GM12878 (cell line): ENCODE data around the gene NTM. TPM values are rescaled to one million over a fixed set of nuclear protein-coding genes. Genes with fewer than 3 reads are reported as not detected.

ENCODE experiments used
- ATAC-seq: fragments of 200-7000 bp; cut with Tn5 transposase; 3 replicates; pipeline ENCODE4 v1.9.1; 2020; ENCODE audit warnings: mild to moderate bottlenecking, moderate library complexity
- BruUV-seq: library from RNA; stranded (reverse); fragments of 400-500 nt; replicated peaks from 2 replicates; lab custom pipeline; 2021; lab: Mats Ljungman, UMichigan
- CTCF ChIA-PET: fragments of 300-600 bp; sonication (Branson Sonifier 250); formaldehyde crosslinking; extraction: SDS; loops from one replicate; lab custom pipeline; 2021; ENCODE audit warnings: inconsistent platforms; lab: Yijun Ruan, JAX
- POLR2A ChIA-PET: fragments of 350-600 bp; formaldehyde crosslinking; extraction: SDS; loops from one replicate; lab custom pipeline; 2021; ENCODE audit warnings: inconsistent platforms; lab: Charles Lee
- RAD21 ChIA-PET: fragments of 300-600 bp; sonication (Branson Sonifier 250); formaldehyde crosslinking; loops from one replicate; lab custom pipeline; 2023; ENCODE audit warnings: antibody characterized with exemption; ENCODE audit not compliant: unreplicated experiment; lab: Charles Lee
- SMC1A ChIA-PET: fragments of 300-600 bp; sonication (Branson Sonifier 250); formaldehyde crosslinking; loops from one replicate; lab custom pipeline; 2023; ENCODE audit not compliant: unreplicated experiment, uncharacterized antibody; lab: Charles Lee
- DNase-seq: peaks from one replicate; pipeline ENCODE4 v3.0.0-alpha.2; 2011; ENCODE audit warnings: low read depth, low spot score
- FAIRE-seq: peaks from 3 replicates; lab custom pipeline; 2011; peaks lifted over from hg19 to GRCh38; lab: Jason Lieb, UNC
- H2AFZ ChIP-seq: 2 replicates; pipeline ENCODE4 v1.6.0; 2011; ENCODE audit warnings: low read depth, low read length, control low read depth; ENCODE audit not compliant: control insufficient read depth
- H3K27ac ChIP-seq: 2 replicates; pipeline ENCODE4 v1.5.1; 2011; ENCODE audit warnings: control low read depth; ENCODE audit not compliant: control insufficient read depth, insufficient read depth
- H3K27me3 ChIP-seq, 2 experiments: replicated peaks in 1 of 2; 2 replicates each; pipeline versions ENCODE4 v1.6.0 to v1.6.1; 2011; ENCODE audit warnings: low read length in 1 of 2; ENCODE audit not compliant: control insufficient read depth in 2 of 2, insufficient read depth in 2 of 2
- H3K36me3 ChIP-seq, 2 experiments: 2 replicates each; pipeline ENCODE4 v1.5.1; 2011; ENCODE audit warnings: low read length in 1 of 2; ENCODE audit not compliant: control insufficient read depth in 2 of 2, insufficient read depth in 2 of 2
- H3K4me1 ChIP-seq: 2 replicates; pipeline ENCODE4 v1.6.1; 2011; ENCODE audit warnings: mild to moderate bottlenecking, low read length, moderate library complexity, mixed read lengths; ENCODE audit not compliant: control insufficient read depth, insufficient read depth
- H3K4me2 ChIP-seq: 2 replicates; pipeline ENCODE4 v1.6.0; 2011; ENCODE audit warnings: control low read depth; ENCODE audit not compliant: control insufficient read depth, insufficient read depth
- H3K4me3 ChIP-seq: fragments of 200-600 bp; sonication (generic); 2 replicates; pipeline ENCODE4 v1.5.1; 2016
- H3K79me2 ChIP-seq: 2 replicates; pipeline ENCODE4 v1.6.0; 2011; ENCODE audit warnings: low read length; ENCODE audit not compliant: control insufficient read depth, insufficient read depth
- H3K9ac ChIP-seq: 2 replicates; pipeline ENCODE4 v1.8.0; 2011; ENCODE audit warnings: low read length, control low read depth, mixed read lengths; ENCODE audit not compliant: control insufficient read depth, insufficient read depth
- H3K9me3 ChIP-seq: replicated peaks from 3 replicates; pipeline ENCODE4 v1.5.1; 2011; ENCODE audit warnings: mild to moderate bottlenecking, low read length; ENCODE audit not compliant: control insufficient read depth, insufficient read depth
- H4K20me1 ChIP-seq: 2 replicates; pipeline ENCODE4 v1.6.0; 2011; ENCODE audit not compliant: control insufficient read depth, insufficient read depth
- BCL3 ChIP-seq: IDR thresholded peaks from 2 replicates; pipeline ENCODE4 v1.6.1; 2011; ENCODE audit warnings: borderline replicate concordance, low read depth, mild to moderate bottlenecking, moderate library complexity, low read length; ENCODE audit not compliant: insufficient read depth, poor library complexity, severe bottlenecking
- CEBPB ChIP-seq, 2 experiments: fragments of 150-350 bp in 1 of 2; IDR thresholded peaks; 2 replicates each; pipeline ENCODE4 v1.6.1; 2012 to 2014; ENCODE audit warnings: low read depth in 2 of 2, low read length in 2 of 2, borderline replicate concordance in 1 of 2, inconsistent platforms in 1 of 2
- EP300 ChIP-seq, 2 experiments: fragments of 150-350 bp in 1 of 2; IDR thresholded peaks; 2 replicates each; pipeline ENCODE4 v1.6.1; 2011 to 2012; ENCODE audit warnings: low read depth in 2 of 2, low read length in 2 of 2, borderline replicate concordance in 1 of 2, improper control_type of control experiment in 1 of 2, inconsistent platforms in 1 of 2; ENCODE audit not compliant: control insufficient read depth in 1 of 2
- HDAC6 ChIP-seq: fragments of 200-600 bp; sonication (generic); IDR thresholded peaks from one replicate; pipeline ENCODE4 v1.8.0; 2017; ENCODE audit warnings: antibody characterized with exemption; ENCODE audit not compliant: unreplicated experiment
- JUND ChIP-seq: IDR thresholded peaks from 2 replicates; pipeline ENCODE4 v1.6.1; 2012; ENCODE audit warnings: low read depth, mild to moderate bottlenecking, low read length, improper control_type of control experiment, moderate library complexity
- LARP7 ChIP-seq: fragments of 450-650 bp; IDR thresholded peaks from 2 replicates; pipeline ENCODE4 v1.6.1; 2017; ENCODE audit warnings: mild to moderate bottlenecking
- MAX ChIP-seq: IDR thresholded peaks from 2 replicates; pipeline ENCODE4 v1.6.1; 2012; ENCODE audit warnings: low read depth, low read length, improper control_type of control experiment
- MXI1 ChIP-seq: fragments of 150-350 bp; IDR thresholded peaks from 2 replicates; pipeline ENCODE4 v1.6.1; 2011; ENCODE audit warnings: low read depth, mild to moderate bottlenecking, inconsistent platforms, low read length, improper control_type of control experiment
- NFYA ChIP-seq: IDR thresholded peaks from 2 replicates; pipeline ENCODE4 v1.6.1; 2011; ENCODE audit warnings: low read depth, mild to moderate bottlenecking, low read length, improper control_type of control experiment, borderline replicate concordance
- NKRF ChIP-seq: fragments of 450-650 bp; conservative IDR thresholded peaks from 2 replicates; pipeline ENCODE4 v1.6.1; 2017; ENCODE audit warnings: mild to moderate bottlenecking, moderate library complexity
- PAX5 ChIP-seq: IDR thresholded peaks from 2 replicates; pipeline ENCODE4 v1.6.1; 2011; ENCODE audit warnings: low read depth, low read length, borderline replicate concordance
- POLR2AphosphoS5 ChIP-seq: IDR thresholded peaks from 2 replicates; pipeline ENCODE4 v1.6.1; 2011; ENCODE audit warnings: mild to moderate bottlenecking, low read length, inconsistent platforms
- POU2F2 ChIP-seq: IDR thresholded peaks from 3 replicates; pipeline ENCODE4 v1.6.1; 2011; ENCODE audit warnings: low read depth, mild to moderate bottlenecking, low read length, borderline replicate concordance
- RELB ChIP-seq: fragments of 450-650 bp; IDR thresholded peaks from 2 replicates; pipeline ENCODE4 v1.6.1; 2017; ENCODE audit warnings: low read depth, mild to moderate bottlenecking, moderate library complexity
- SKIL ChIP-seq: fragments of 450-650 bp; IDR thresholded peaks from 2 replicates; pipeline ENCODE4 v1.6.1; 2017; ENCODE audit warnings: mild to moderate bottlenecking, low read depth, inconsistent platforms; ENCODE audit not compliant: poor library complexity, severe bottlenecking
- STAT1 ChIP-seq: fragments of 450-650 bp; conservative IDR thresholded peaks from 2 replicates; pipeline ENCODE4 v1.6.1; 2014; ENCODE audit warnings: antibody characterized with exemption, mild to moderate bottlenecking
- TARDBP ChIP-seq: IDR thresholded peaks from 2 replicates; pipeline ENCODE4 v1.6.1; 2016; ENCODE audit warnings: borderline replicate concordance
- WGBS: methylation state at CpG from one replicate; pipeline ENCODE4 v1.1.6; 2016; ENCODE audit warnings: low lambda C conversion rate; ENCODE audit not compliant: insufficient replicate concordance, insufficient coverage; ENCODE audit errors: missing lambda C conversion rate; 5-methylcytosine and 5-hydroxymethylcytosine counted together
- in situ Hi-C: fragments of 300-500 bp; cut with MboI; formaldehyde crosslinking; loops from 9 replicates; pipeline ENCODE4 v1.14.3; 2018; ENCODE audit warnings: mixed read lengths
- intact Hi-C: fragments of 100-400 bp; cut with micrococcal nuclease; formaldehyde crosslinking; loops from one replicate; pipeline ENCODE4 v1.14.2; 2022; ENCODE audit not compliant: unreplicated experiment
- polyA plus RNA-seq, 11 experiments: library from polyadenylated mRNA; depleted of rRNA in 4 of 11; unstranded in 6 of 11; stranded (reverse) in 5 of 11; fragments of >200 nt; fragmentation: Nextera tagmentation in 4 of 11; fragmentation: Illumina TruSeq in 1 of 11; extraction: Ambion mirVana in 4 of 11; extraction: Trizol in 1 of 11; gene quantifications; 1 replicate in 1 of 11; 2 replicates in 10 of 11; pipeline versions ENCODE4 v1.2.1 to v1.2.3, GENCODE V29; 2011 to 2016; ENCODE audit warnings: inconsistent platforms in 2 of 11, missing spikeins in 2 of 11, low read depth in 1 of 11
- total RNA-seq, 4 experiments: library from RNA; depleted of rRNA in 3 of 4; stranded (reverse); fragments of >200 nt in 3 of 4; fragmentation: Illumina TruSeq in 1 of 4; extraction: Trizol in 1 of 4; gene quantifications; 2 replicates each; pipeline versions ENCODE4 v1.2.1 to v1.2.3, GENCODE V29; 2013 to 2021

The NTM gene
- total and polyA plus RNA-seq, 10 of the 15 experiments (the other 5 are each of a cell fraction or from before 2014, with no cell fraction given): not detected

GRCh38 chr11:132298357-132298756 lies 927.9 kb downstream of the NTM start:
- in situ Hi-C loops: no loop called here
- Histone ChIP-seq H2AFZ (no peak overlapping the region), H3K27ac (no peak overlapping the region), H3K9me3 (no peaks in the 10 kb centered on the region; the same call in 1 of the 3 replicates), H3K79me2 (no peaks in the 10 kb centered on the region), H3K4me3 (no peak overlapping the region), H3K4me1 (no peaks in the 10 kb centered on the region), H4K20me1 (no peaks in the 10 kb centered on the region), H3K27me3 (no peaks in the 10 kb centered on the region), H3K4me2 (no peak overlapping the region), H3K9ac (no peak overlapping the region), H3K36me3 (no peaks in the 10 kb centered on the region)
- ATAC-seq (no peak), FAIRE-seq (no peak), DNase-seq (no peak)
- no TSS peak for BruUV-seq
- 57% methylated on average over 4 of the region's 4 CpGs for WGBS
- CTCF ChIA-PET: interaction anchor here (0.7 to 5.7 kb wide), 3 partner anchors 9 to 1441 kb away, joined by 3 to 54 read pairs (median 3); no protein-coding TSS in a partner anchor
- SMC1A ChIA-PET: interaction anchor here (1.1 kb wide), 1 partner anchor 11 kb away, joined by 3 read pairs; no protein-coding TSS in a partner anchor
- intact Hi-C loops: no loop called here
- POLR2A ChIA-PET: no interaction called here
- RAD21 ChIA-PET: no interaction called here
- TF ChIP-seq BCL3 (no peak), LARP7 (no peak), MXI1 (no peak), JUND (no peak), POU2F2 (no peak), RELB (no peak), EP300 (IDR thresholded peaks at IDR 0.05; ENCODE audit: borderline replicate concordance in 1 of 2, control insufficient read depth in 1 of 2, low read depth in 2 of 2, low read length in 2 of 2) (no peak), STAT1 (no peak), CEBPB (IDR thresholded peaks at IDR 0.05; ENCODE audit: borderline replicate concordance in 1 of 2, low read depth in 2 of 2, low read length in 2 of 2) (no peak), TARDBP (no peak), POLR2AphosphoS5 (no peak), NFYA (no peak), SKIL (no peak), PAX5 (no peak), NKRF (no peak), HDAC6 (no peak), MAX (no peak)
